ENCODE measurements around the gene BAD.

GRCh38 chr11:64304316-64305072, 20.0 kb upstream of the BAD start:
- TF ChIP-seq CTCF (IDR thresholded peaks at IDR 0.05): peak; percentile 86 to 98 (median 90)
- TF ChIP-seq POLR2A (IDR thresholded peaks at IDR 0.05): peak; percentile 69
- TF ChIP-seq EP300 (IDR thresholded peaks at IDR 0.05; ENCODE audit: low read depth): no peak
- TF ChIP-seq POLR2AphosphoS5 (IDR thresholded peaks at IDR 0.05): peak; percentile 41 to 65 (median 48)

Data from transverse colon (tissue), 4 donors.